Stimulated activated CD4-positive, alpha-beta T cell treated with anti-CD3 and anti-CD28 coated beads, TNF-alpha, amount 100 ng/mL, for 24 hours (primary cell): ENCODE data around the gene FAAP100.
A peak's percentile ranks its signal among the peaks of the same experiment; 100 is the strongest.

Source experiments
- DNase-seq, 3 experiments: peaks; one replicate each; pipeline ENCODE4 v3.0.0-alpha.2; 2020; ENCODE audit warnings: low read depth in 3 of 3

FAAP100 gene

GRCh38 chr17:81526662-81527571 lies 25.2 kb downstream of the FAAP100 start:
- no peak for DNase-seq

GRCh38 chr17:81524865-81525159 lies 27.3 kb downstream of the FAAP100 start:
- no peak for DNase-seq

- DNase-seq, result no peak
Measured at GRCh38 chr17:81524039-81524864, 27.9 kb downstream of the FAAP100 start.

GRCh38 chr17:81523402-81524038 lies 28.6 kb downstream of the FAAP100 start:
- no peak for DNase-seq

- no peak for DNase-seq
Measured at GRCh38 chr17:81522491-81523401, 29.4 kb downstream of the FAAP100 start.

- no peak for DNase-seq
Measured at GRCh38 chr17:81520021-81520901, 31.9 kb downstream of the FAAP100 start.

- DNase-seq, result peak in 2 of 3 experiments; percentile 16 to 66
Measured at GRCh38 chr17:81519284-81520020, 32.7 kb downstream of the FAAP100 start.

- no peak for DNase-seq
Measured at GRCh38 chr17:81518785-81519283, 33.3 kb downstream of the FAAP100 start.

- DNase-seq, result no peak
Measured at GRCh38 chr17:81518113-81518784, 33.9 kb downstream of the FAAP100 start.

- no peak for DNase-seq
Measured at GRCh38 chr17:81517339-81518112, 34.6 kb downstream of the FAAP100 start.

- DNase-seq, result no peak
Measured at GRCh38 chr17:81517009-81517338, 35.2 kb downstream of the FAAP100 start.

- no peak for DNase-seq
Measured at GRCh38 chr17:81516439-81516838, 35.7 kb downstream of the FAAP100 start.

GRCh38 chr17:81515530-81516041 lies 36.6 kb downstream of the FAAP100 start:
- no peak for DNase-seq

GRCh38 chr17:81514739-81515529 lies 37.2 kb downstream of the FAAP100 start:
- DNase-seq, result peak in 2 of 3 experiments; percentile 53 to 80

- DNase-seq, result no peak
Measured at GRCh38 chr17:81514489-81514738, 37.7 kb downstream of the FAAP100 start.

- peak in 1 of 3 experiments; percentile 57 for DNase-seq
Measured at GRCh38 chr17:81513753-81514488, 38.2 kb downstream of the FAAP100 start.

- peak in 2 of 3 experiments; percentile 41 to 64 for DNase-seq
Measured at GRCh38 chr17:81513372-81513752, 38.8 kb downstream of the FAAP100 start.
